Cardiac atrium fibroblast (primary cell): ENCODE data around the gene PACSIN2. TPM values are rescaled to one million over a fixed set of nuclear protein-coding genes. Genes with fewer than 3 reads are reported as not detected.

Experiments
- total RNA-seq: library from RNA; depleted of rRNA; stranded (reverse); fragments of >200 nt; gene quantifications from 2 replicates; pipeline ENCODE4 v1.2.3, GENCODE V29; 2015

The PACSIN2 gene, protein sequence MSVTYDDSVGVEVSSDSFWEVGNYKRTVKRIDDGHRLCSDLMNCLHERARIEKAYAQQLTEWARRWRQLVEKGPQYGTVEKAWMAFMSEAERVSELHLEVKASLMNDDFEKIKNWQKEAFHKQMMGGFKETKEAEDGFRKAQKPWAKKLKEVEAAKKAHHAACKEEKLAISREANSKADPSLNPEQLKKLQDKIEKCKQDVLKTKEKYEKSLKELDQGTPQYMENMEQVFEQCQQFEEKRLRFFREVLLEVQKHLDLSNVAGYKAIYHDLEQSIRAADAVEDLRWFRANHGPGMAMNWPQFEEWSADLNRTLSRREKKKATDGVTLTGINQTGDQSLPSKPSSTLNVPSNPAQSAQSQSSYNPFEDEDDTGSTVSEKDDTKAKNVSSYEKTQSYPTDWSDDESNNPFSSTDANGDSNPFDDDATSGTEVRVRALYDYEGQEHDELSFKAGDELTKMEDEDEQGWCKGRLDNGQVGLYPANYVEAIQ
- total RNA-seq, result 30.6 and 34.8 TPM in 2 replicates

DNA sequence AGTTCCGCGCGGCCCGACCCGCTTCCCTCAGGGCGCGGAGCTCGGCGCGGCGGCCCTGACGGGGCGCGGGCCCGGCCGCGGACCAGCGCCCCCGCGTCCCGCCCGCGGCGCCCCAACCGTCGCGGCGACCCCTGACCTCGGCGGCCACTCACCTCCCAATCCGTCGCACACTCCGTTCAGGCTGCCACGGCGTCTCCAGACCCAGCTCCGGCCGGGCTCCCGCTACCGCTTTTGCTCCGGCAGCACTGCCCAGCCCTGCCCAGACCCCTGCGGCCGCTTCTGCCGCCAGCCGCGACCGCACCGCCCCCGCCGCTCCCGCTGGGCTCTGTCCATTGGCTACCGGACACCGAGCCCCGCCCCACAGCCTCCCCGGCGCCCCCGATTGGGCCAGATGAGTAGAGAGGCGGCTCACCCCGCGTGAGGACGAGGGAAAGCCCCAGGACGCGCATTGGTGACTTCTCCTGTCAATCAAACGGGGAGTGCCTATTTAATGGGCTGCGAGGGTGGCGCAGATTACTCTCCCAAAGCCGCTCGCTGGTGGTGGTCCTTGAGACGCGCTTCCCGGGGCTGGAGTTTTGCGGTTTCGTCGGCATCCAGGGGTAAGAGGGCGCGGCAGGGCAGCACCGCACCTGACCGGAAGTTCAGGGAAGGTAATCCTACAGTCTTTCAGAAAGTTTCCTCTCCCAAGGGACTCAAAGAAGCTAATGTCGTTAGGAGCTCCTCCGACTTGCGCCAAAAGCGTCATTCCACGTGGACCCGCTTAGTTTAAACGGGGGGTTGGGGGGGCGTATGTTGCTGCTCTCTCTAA, at the start of gene PACSIN2:
PACSIN2 (minus strand) TSS at position 281 of the 808 bp plus-strand sequence. CDS start 103,069 bp downstream, outside the sequence.

DNA sequence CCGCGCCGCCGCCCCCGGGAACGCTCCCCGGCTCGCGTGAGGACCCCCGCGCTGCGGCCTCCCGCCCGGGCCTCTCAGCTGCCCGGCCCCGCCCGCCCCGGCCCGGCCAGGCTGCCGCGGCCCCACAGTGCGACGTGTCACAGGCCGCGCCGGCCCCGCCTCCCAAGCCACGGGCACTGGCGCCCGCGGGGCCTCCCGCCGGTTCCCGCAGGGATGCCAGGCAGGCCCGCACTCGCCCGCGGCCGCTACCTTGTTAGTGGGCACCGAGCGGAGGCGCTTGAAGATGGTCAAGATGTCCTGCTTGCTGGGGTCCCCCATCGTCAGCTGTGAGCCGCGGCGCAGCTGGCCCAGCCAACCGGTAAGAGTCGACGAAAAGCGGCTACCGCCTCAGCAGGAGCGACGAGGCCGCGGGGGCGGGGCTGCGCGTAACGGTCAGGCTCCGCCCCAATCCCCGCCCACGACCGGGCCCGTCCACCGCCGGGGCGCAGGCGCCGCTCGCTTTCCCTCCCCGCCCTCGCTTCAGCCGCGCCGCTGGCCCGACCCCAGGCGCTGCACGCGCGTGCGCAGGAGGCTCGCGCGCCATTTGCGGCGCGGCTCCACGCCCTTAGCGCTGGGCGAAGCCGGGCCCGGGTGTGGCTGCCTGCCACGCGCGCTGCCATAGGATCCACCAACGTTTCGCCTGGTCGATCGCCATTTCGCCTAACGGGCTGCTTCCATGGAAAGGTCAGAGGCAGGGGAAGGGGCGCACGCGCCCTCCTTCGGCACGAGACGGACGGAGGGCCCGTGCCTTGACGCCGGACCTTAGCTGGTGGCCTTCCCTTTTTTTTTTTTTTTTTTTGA, 157.9 kb downstream of the PACSIN2 start, which contains the start of gene ARFGAP3:
ARFGAP3 (minus strand) TSS at position 409 of the 840 bp plus-strand sequence; CDS start at position 318, 91 bp downstream.

Other genes with a start within 250 kb of the PACSIN2 start
- gene ARFGAP3, start 157.9 kb downstream of the PACSIN2 start, total RNA-seq, result 50.9 and 68.0 TPM in 2 replicates
- 7.8 and 11.0 TPM in 2 replicates for gene TTLL1, start 74.2 kb upstream of the PACSIN2 start, total RNA-seq
- gene BIK, start 95.6 kb upstream of the PACSIN2 start, total RNA-seq, result not detected in 2 replicates
- gene MCAT, start 128.2 kb upstream of the PACSIN2 start, total RNA-seq, result 13.4 and 19.8 TPM in 2 replicates
- 669 and 696 TPM in 2 replicates for gene TSPO, start 136.4 kb upstream of the PACSIN2 start, total RNA-seq
- gene TTLL12, start 172.0 kb upstream of the PACSIN2 start, total RNA-seq, result 29.8 and 31.3 TPM in 2 replicates